Stimulated activated CD4-positive, alpha-beta T cell treated with anti-CD3 and anti-CD28 coated beads, Interleukin-4, amount 100 ng/mL, for 24 hours (primary cell): ENCODE results near the gene LRIG1.

Source experiments
- DNase-seq: peaks from one replicate; pipeline ENCODE4 v3.0.0-alpha.2; 2020

LRIG1 gene

DNA sequence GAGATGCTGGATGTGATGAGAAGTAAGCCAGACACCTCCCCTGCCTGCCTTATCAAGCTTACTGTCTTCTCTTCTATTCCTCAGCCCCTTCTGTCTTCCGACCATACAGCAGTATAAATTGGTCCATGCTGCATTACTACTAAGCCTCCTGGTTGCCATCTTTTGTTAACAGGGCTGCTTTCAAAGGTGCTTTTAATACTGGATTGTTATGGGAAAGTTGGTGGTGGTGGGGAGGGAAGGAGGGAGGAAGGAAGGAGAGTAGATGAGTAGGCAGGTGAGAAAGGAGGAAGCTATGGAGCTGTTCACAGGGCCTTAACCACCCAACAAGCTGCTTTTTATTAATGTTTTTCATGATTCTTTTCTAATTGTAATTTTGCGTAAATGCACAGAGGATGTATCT lies 165.2 kb downstream of the LRIG1 start:
- no peak for DNase-seq
